Small intestine (tissue), 7 donors: ENCODE data around the gene KDM7A. TPM values are rescaled to one million over a fixed set of nuclear protein-coding genes. Genes with fewer than 3 reads are reported as not detected.
A peak's percentile ranks its signal among the peaks of the same experiment; 100 is the strongest.

Experiments
- DNase-seq, 2 donors: peaks; one replicate each; pipeline versions ENCODE4 v3.0.0 to v3.0.0-alpha.2; 2013
- FAIRE-seq: peaks from 2 replicates; lab custom pipeline; 2012; peaks lifted over from hg19 to GRCh38; lab: Jason Lieb, UNC
- H3K27ac ChIP-seq, 3 donors: one replicate each; pipeline ENCODE4 v1.5.1; 2013; ENCODE audit warnings: low read length in 2 of 3, mild to moderate bottlenecking in 2 of 3, control low read depth in 1 of 3, inconsistent platforms in 1 of 3, low read depth in 1 of 3, moderate library complexity in 1 of 3
- H3K27me3 ChIP-seq, 3 donors: one replicate each; pipeline ENCODE4 v1.6.1; 2013; ENCODE audit warnings: low read length in 3 of 3, inconsistent platforms in 1 of 3; ENCODE audit not compliant: control insufficient read depth in 3 of 3, insufficient read depth in 3 of 3
- H3K36me3 ChIP-seq, 3 donors: one replicate each; pipeline ENCODE4 v1.6.1; 2013; ENCODE audit warnings: low read length in 3 of 3, inconsistent platforms in 1 of 3, low read depth in 1 of 3, mild to moderate bottlenecking in 1 of 3, moderate library complexity in 1 of 3; ENCODE audit not compliant: control insufficient read depth in 3 of 3, insufficient read depth in 2 of 3
- H3K4me1 ChIP-seq, 3 donors: one replicate each; pipeline ENCODE4 v1.6.1; 2013; ENCODE audit warnings: low read length in 2 of 3, inconsistent platforms in 1 of 3, low read depth in 1 of 3, mild to moderate bottlenecking in 1 of 3, moderate library complexity in 1 of 3; ENCODE audit not compliant: control insufficient read depth in 3 of 3, insufficient read depth in 2 of 3
- H3K4me3 ChIP-seq, 3 donors: one replicate each; pipeline ENCODE4 v1.5.1; 2013; ENCODE audit warnings: low read length in 3 of 3, control low read depth in 1 of 3, inconsistent platforms in 1 of 3, low read depth in 1 of 3, mild to moderate bottlenecking in 1 of 3, moderate library complexity in 1 of 3
- H3K9me3 ChIP-seq, 2 donors: one replicate each; pipeline ENCODE4 v1.6.1; 2013; ENCODE audit warnings: low read depth in 1 of 2, low read length in 1 of 2; ENCODE audit not compliant: control insufficient read depth in 2 of 2, insufficient read depth in 1 of 2
- WGBS, 3 donors: extraction: QIAGEN DNeasy Blood & Tissue Kit; methylation state at CpG; one replicate each; pipeline ENCODE4 v1.1.7; 2013; 5-methylcytosine and 5-hydroxymethylcytosine counted together
- polyA plus RNA-seq, 4 donors: library from polyadenylated mRNA; stranded (reverse) in 3 of 4; unstranded in 1 of 4; fragments of 200-250 nt in 3 of 4; fragments of 120-200 nt in 1 of 4; gene quantifications; one replicate each; pipeline versions ENCODE4 v1.2.1 to v1.2.3, GENCODE V29; 2013
- donor health status: healthy with polysubstance abuse.
- donor health status: control.
- donor health status: control.
- donor health status: Bipolar disorder and iron deficiency.
- donor health status: healthy.

Gene KDM7A
- polyA plus RNA-seq, 4 donors: 6.2 to 14.1 (median 7.9) TPM

GRCh38 chr7:140082770-140083169 lies 94.0 kb downstream of the KDM7A start:
- FAIRE-seq: no peak
- no peaks in the 10 kb centered on the region for H3K27me3 ChIP-seq
- H3K36me3 ChIP-seq: peaks cover 0 to 4% (median 0%) of the 10 kb centered on the region in 3 donors
- no peak overlapping the region for H3K4me3 ChIP-seq
- H3K9me3 ChIP-seq: no peaks in the 10 kb centered on the region
- 77 to 88% (median 87%) methylated on average over 7 of the region's 7 CpGs for WGBS, 3 donors
- DNase-seq: no peak
- peaks cover 0 to 23% (median 7%) of the 10 kb centered on the region in 3 donors for H3K4me1 ChIP-seq
- H3K27ac ChIP-seq: no peak overlapping the region

- WGBS, 3 donors: 89 to 94% (median 92%) methylated on average over 11 of the region's 11 CpGs
- Histone ChIP-seq H3K36me3 (peaks cover 0 to 4% (median 0%) of the 10 kb centered on the region in 3 donors), H3K9me3 (no peaks in the 10 kb centered on the region), H3K27ac (no peak overlapping the region), H3K27me3 (no peaks in the 10 kb centered on the region), H3K4me1 (peaks cover 0 to 23% (median 7%) of the 10 kb centered on the region in 3 donors), H3K4me3 (no peak overlapping the region)
- FAIRE-seq (no peak), DNase-seq (no peak)
Observed at GRCh38 chr7:140081774-140082425, 94.9 kb downstream of the KDM7A start.

GRCh38 chr7:140080919-140081318 lies 95.9 kb downstream of the KDM7A start:
- H3K36me3 ChIP-seq: no peaks in the 10 kb centered on the region

GRCh38 chr7:140079121-140079536 lies 97.7 kb downstream of the KDM7A start:
- Histone ChIP-seq H3K27me3 (no peaks in the 10 kb centered on the region), H3K9me3 (no peaks in the 10 kb centered on the region), H3K4me3 (no peak overlapping the region), H3K36me3 (no peaks in the 10 kb centered on the region), H3K27ac (peak overlapping the region in 2 of 3 donors; percentile 36 to 80), H3K4me1 (peaks cover 0 to 23% (median 7%) of the 10 kb centered on the region in 3 donors)
- 20 to 44% (median 30%) methylated on average over 6 of the region's 6 CpGs for WGBS, 3 donors
- no peak for FAIRE-seq
- DNase-seq: peak; percentile 40 to 47

More at GRCh38 chr7:140080919-140081318, 95.9 kb downstream of the KDM7A start:
- no peak overlapping the region for H3K27ac ChIP-seq
- WGBS, 3 donors: 14 to 58% (median 39%) methylated on average over 7 of the region's 7 CpGs
- H3K4me1 ChIP-seq: peaks cover 0 to 23% (median 7%) of the 10 kb centered on the region in 3 donors
- no peaks in the 10 kb centered on the region for H3K9me3 ChIP-seq
- FAIRE-seq: no peak
- no peak overlapping the region for H3K4me3 ChIP-seq
- no peaks in the 10 kb centered on the region for H3K27me3 ChIP-seq
- DNase-seq: peak in 1 of 2 donors; percentile 93

- 73 to 86% (median 78%) methylated on average over 13 of the region's 13 CpGs for whole genome bisulfite sequencing, 3 donors
- H3K9me3 ChIP-seq: no peaks in the 10 kb centered on the region
- no peak for FAIRE-seq
- H3K27ac ChIP-seq: no peak overlapping the region
- H3K4me1 ChIP-seq: peaks cover 0 to 23% (median 7%) of the 10 kb centered on the region in 3 donors
- no peaks in the 10 kb centered on the region for H3K27me3 ChIP-seq
- no peaks in the 10 kb centered on the region for H3K36me3 ChIP-seq
- no peak for DNase-seq
- H3K4me3 ChIP-seq: no peak overlapping the region
Observed at GRCh38 chr7:140078392-140078791, 98.4 kb downstream of the KDM7A start.

GRCh38 chr7:140074780-140075179 lies 102.0 kb downstream of the KDM7A start:
- FAIRE-seq (no peak), DNase-seq (no peak)
- Histone ChIP-seq H3K27me3 (no peaks in the 10 kb centered on the region), H3K9me3 (peaks cover 0 to 3% of the 10 kb centered on the region in 2 donors), H3K4me3 (no peak overlapping the region), H3K4me1 (peaks cover 0 to 13% (median 0%) of the 10 kb centered on the region in 3 donors), H3K27ac (no peak overlapping the region), H3K36me3 (no peaks in the 10 kb centered on the region)
- WGBS, 3 donors: 74 to 87% (median 79%) methylated on average over 6 of the region's 6 CpGs

GRCh38 chr7:140070546-140070945 lies 106.2 kb downstream of the KDM7A start:
- DNase-seq (no peak), FAIRE-seq (no peak)
- H3K27ac ChIP-seq: no peak overlapping the region
- no peak overlapping the region for H3K4me3 ChIP-seq
- peaks cover 0 to 3% of the 10 kb centered on the region in 2 donors for H3K9me3 ChIP-seq
- no peaks in the 10 kb centered on the region for H3K36me3 ChIP-seq
- no peaks in the 10 kb centered on the region for H3K4me1 ChIP-seq
- H3K27me3 ChIP-seq: no peaks in the 10 kb centered on the region

GRCh38 chr7:140069298-140069949 lies 107.4 kb downstream of the KDM7A start:
- Histone ChIP-seq H3K4me1 (no peaks in the 10 kb centered on the region), H3K36me3 (no peaks in the 10 kb centered on the region), H3K27ac (no peak overlapping the region), H3K9me3 (peaks cover 0 to 3% of the 10 kb centered on the region in 2 donors), H3K4me3 (no peak overlapping the region), H3K27me3 (no peaks in the 10 kb centered on the region)
- DNase-seq: no peak
- WGBS, 3 donors: 81 to 95% (median 93%) methylated on average over 4 of the region's 4 CpGs
- FAIRE-seq: no peak
